CD4-positive, alpha-beta T cell treated with Interleukin-10 for 1 hour (primary cell): ENCODE data around the gene MYH8.

Experiments used
- DNase-seq: peaks from one replicate; pipeline ENCODE4 v3.0.0-alpha.2; 2020

MYH8 gene

GRCh38 chr17:10380631-10381408, 40.9 kb downstream of the MYH8 start:
- no peak for DNase-seq

DNA sequence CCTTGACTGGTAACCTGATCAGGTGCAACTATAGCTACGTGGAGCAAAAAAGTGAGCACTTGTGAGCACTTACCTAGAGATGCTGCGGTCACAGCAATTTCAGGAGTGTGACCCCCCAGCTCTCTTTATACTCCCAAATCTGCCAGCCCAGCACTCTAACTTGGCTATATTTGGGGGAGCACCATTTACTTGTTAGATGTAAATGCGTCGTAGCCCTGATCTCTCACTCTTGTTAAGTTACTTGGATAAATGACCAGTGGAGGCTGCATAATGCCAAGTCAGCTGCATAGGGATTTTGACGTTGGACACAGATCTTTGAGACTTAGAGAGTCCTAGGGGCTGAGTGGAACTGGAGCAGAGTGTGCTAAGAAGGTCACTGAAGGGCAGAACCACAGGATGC, 48.8 kb downstream of the MYH8 start, which contains the start of gene MYH13:
TSS of gene MYH13 (minus strand) at position 101 of the 400 bp plus-strand sequence. CDS start 8,476 bp downstream, outside the sequence.
- DNase-seq, result no peak

GRCh38 chr17:10370016-10370608, 51.6 kb downstream of the MYH8 start:
- no peak for DNase-seq

- no peak for DNase-seq
Measured at GRCh38 chr17:10369239-10369638, 52.5 kb downstream of the MYH8 start.

GRCh38 chr17:10368561-10368960, 53.2 kb downstream of the MYH8 start:
- DNase-seq, result no peak

GRCh38 chr17:10360578-10360977, 61.2 kb downstream of the MYH8 start:
- DNase-seq, result no peak

DNA sequence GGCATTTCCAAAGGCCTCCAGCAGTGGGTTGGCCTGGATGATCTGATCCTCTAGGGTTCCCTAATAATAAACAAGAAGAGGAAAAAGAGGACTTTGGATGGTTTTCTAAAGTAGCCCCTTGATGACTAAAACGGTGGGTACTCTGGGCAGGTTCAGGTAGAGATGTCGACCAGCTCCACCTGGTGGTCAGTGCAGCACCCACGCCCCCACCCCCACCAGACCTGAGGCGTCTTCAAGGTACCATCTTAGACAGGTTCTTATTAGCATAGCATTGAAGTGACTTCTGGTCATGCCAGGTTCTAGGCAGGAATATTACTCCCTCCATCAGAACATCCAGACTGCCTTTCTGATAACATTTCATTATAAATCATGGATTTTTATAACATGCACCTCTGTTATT, 64.0 kb downstream of the MYH8 start:
- DNase-seq, result peak; percentile 3

DNA sequence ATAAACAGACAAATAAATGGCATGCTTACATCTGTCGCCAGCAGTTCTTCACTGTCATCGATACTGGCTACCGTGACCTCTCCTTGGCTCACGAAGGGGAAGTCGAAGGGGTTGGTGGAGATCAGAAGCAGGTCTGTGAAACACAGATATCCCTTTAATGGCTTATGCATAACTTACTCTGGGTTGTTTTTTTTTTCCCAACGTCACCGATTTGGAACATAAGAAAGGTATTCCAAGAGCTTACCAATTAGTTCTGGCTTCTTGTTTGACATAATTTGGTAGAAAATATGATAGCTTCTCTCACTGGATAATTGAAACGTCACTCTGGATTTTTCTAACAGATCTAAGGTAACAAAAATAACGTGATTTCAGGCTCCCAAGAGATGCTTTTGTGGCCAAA, 67.1 kb downstream of the MYH8 start:
- no peak for DNase-seq

DNA sequence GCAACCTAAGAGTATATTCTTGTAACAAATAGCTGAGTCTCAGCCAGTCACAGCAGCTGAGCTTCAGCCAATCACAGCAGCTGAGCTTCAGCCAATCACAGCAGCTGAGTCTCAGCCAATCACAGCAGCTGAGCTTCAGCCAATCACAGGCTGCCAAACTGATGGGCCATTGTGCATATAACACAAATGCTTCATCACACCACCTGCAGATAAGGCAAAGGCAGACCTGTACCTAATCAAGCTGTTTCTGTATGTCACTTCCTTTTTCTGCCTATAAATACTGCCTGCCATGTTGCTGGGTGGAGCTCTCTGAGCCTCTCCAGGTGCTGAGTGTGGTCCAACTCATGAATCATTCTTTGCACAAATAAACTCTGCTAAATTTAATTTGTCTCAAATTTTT, 68.9 kb downstream of the MYH8 start:
- DNase-seq, result no peak

DNA sequence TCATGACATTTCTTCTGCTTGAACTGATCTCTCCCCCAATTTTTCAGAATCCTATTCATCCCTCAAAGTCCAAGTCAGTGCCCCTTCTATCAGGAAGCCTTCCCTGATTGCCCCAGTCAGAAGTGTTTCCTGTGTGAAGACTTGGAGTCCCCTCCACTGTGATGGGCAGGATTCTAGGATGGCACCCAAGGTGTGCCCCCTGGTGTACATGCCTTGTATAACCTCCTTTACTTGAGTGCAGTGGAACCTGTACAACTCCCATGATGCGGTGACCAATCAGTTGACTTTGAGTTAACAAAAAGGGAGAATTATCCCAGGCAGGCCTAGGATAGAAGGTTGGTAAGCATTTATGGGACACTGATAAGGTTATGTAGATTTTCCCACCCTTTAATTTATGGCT, 72.3 kb downstream of the MYH8 start:
- no peak for DNase-seq

DNA sequence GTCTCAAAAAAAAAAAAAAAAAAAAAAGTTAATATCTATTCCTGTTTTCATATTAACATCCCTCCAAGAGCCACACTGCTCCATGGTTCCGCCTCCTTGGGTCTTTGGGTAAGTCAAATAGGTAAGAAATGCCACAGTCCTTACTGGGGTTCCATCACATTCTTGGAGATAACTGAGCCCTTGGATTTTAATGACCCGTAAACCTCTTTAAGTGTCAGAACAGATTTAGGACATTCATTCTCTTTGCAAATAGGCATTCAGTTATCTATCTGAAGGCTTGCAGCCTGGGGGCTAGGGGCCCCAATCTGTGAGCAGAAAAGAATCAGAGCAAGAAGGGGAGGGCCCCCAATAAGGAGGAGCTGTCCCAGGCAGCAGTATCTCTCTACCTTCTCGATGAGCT, 76.9 kb downstream of the MYH8 start:
- no peak for DNase-seq
